Upper lobe of right lung (tissue), 1 donor: ENCODE results near the gene COQ8A. TPM values are rescaled to one million over a fixed set of nuclear protein-coding genes. Genes with fewer than 3 reads are reported as not detected.

Experiments
- ATAC-seq: fragments of 200-7000 bp; cut with Tn5 transposase; one replicate; pipeline ENCODE4 v1.9.1; 2020; ENCODE audit warnings: mild to moderate bottlenecking, moderate library complexity
- DNase-seq: peaks from one replicate; pipeline ENCODE4 v3.0.0-alpha.2; 2020
- H3K27ac ChIP-seq: fragments of 200-600 bp; one replicate; pipeline ENCODE4 v1.8.0; 2022
- H3K27me3 ChIP-seq: fragments of 200-600 bp; one replicate; pipeline ENCODE4 v1.8.0; 2022; ENCODE audit warnings: mild to moderate bottlenecking
- H3K36me3 ChIP-seq: fragments of 200-600 bp; one replicate; pipeline ENCODE4 v1.8.0; 2022
- H3K4me1 ChIP-seq: fragments of 200-600 bp; one replicate; pipeline ENCODE4 v1.8.0; 2022
- H3K4me3 ChIP-seq: fragments of 200-600 bp; one replicate; pipeline ENCODE4 v1.8.0; 2022; ENCODE audit warnings: mild to moderate bottlenecking
- H3K9me3 ChIP-seq: fragments of 200-600 bp; one replicate; pipeline ENCODE4 v1.8.0; 2022
- CTCF ChIP-seq: fragments of 200-600 bp; IDR thresholded peaks from one replicate; pipeline ENCODE4 v1.8.0; 2022; ENCODE audit warnings: antibody characterized with exemption
- intact Hi-C: fragments of 100-400 bp; cut with DNase I; formaldehyde crosslinking; loops from one replicate; pipeline ENCODE4 v1.11.0; 2022
- total RNA-seq: library from RNA; stranded (reverse); fragmentation: NEBNext Ultra II Directional; extraction: Animal tissue kit (Norgen Biotek cat#: 25700); gene quantifications from one replicate; pipeline ENCODE4 v1.2.1, GENCODE V29; 2021
- donor health status: DM: no; HTN: yes; CAD: no; lungs with severe emphysema.

Gene COQ8A
- total RNA-seq, 1 donor from 2014 or later, result 30.6 TPM

- intact Hi-C loops, result no loop called here
- Histone ChIP-seq H3K4me1 (no peaks in the 10 kb centered on the region), H3K36me3 (peaks cover 54% of the 10 kb centered on the region), H3K27ac (no peak overlapping the region), H3K27me3 (no peaks in the 10 kb centered on the region), H3K4me3 (no peak overlapping the region), H3K9me3 (no peaks in the 10 kb centered on the region)
- no peak for TF ChIP-seq CTCF
- DNase-seq (no peak), ATAC-seq (no peak)
Observed at GRCh38 chr1:226892524-226892875, 47.6 kb upstream of the COQ8A start.

- no peaks in the 10 kb centered on the region for H3K27me3 ChIP-seq
Observed at GRCh38 chr1:226893936-226894335, 46.2 kb upstream of the COQ8A start.

GRCh38 chr1:226894826-226895225 lies 45.3 kb upstream of the COQ8A start:
- intact Hi-C loops, result no loop called here
- Histone ChIP-seq H3K27me3 (no peaks in the 10 kb centered on the region), H3K36me3 (peaks cover 37% of the 10 kb centered on the region), H3K4me1 (no peaks in the 10 kb centered on the region), H3K4me3 (no peak overlapping the region), H3K9me3 (no peaks in the 10 kb centered on the region), H3K27ac (no peak overlapping the region)
- DNase-seq, result no peak
- ATAC-seq, result no peak
- TF ChIP-seq CTCF, result no peak

More at GRCh38 chr1:226893936-226894335, 46.2 kb upstream of the COQ8A start:
- no peaks in the 10 kb centered on the region for H3K9me3 ChIP-seq
- intact Hi-C loops, result no loop called here
- H3K36me3 ChIP-seq, result peaks cover 39% of the 10 kb centered on the region
- no peak overlapping the region for H3K4me3 ChIP-seq
- no peak overlapping the region for H3K27ac ChIP-seq
- H3K4me1 ChIP-seq, result no peaks in the 10 kb centered on the region
- DNase-seq, result no peak
- ATAC-seq, result no peak
- TF ChIP-seq CTCF, result no peak

- no peak overlapping the region for H3K27ac ChIP-seq
- no peaks in the 10 kb centered on the region for H3K27me3 ChIP-seq
- peaks cover 30% of the 10 kb centered on the region for H3K36me3 ChIP-seq
- H3K4me3 ChIP-seq, result no peak overlapping the region
- DNase-seq (no peak), ATAC-seq (no peak)
- TF ChIP-seq CTCF, result no peak
- intact Hi-C loops, result no loop called here
- H3K4me1 ChIP-seq, result no peaks in the 10 kb centered on the region
- no peaks in the 10 kb centered on the region for H3K9me3 ChIP-seq
Observed at GRCh38 chr1:226895644-226896043, 44.5 kb upstream of the COQ8A start.

GRCh38 chr1:226898246-226898645 lies 41.8 kb upstream of the COQ8A start:
- no peak for ATAC-seq
- Histone ChIP-seq H3K4me3 (no peak overlapping the region), H3K9me3 (no peaks in the 10 kb centered on the region), H3K27ac (no peak overlapping the region), H3K4me1 (no peaks in the 10 kb centered on the region), H3K27me3 (no peaks in the 10 kb centered on the region), H3K36me3 (peaks cover 25% of the 10 kb centered on the region)
- DNase-seq, result no peak
- intact Hi-C loops, result no loop called here
- no peak for TF ChIP-seq CTCF

GRCh38 chr1:226901421-226901820 lies 38.7 kb upstream of the COQ8A start:
- DNase-seq, result no peak
- Histone ChIP-seq H3K4me3 (no peak overlapping the region), H3K9me3 (no peaks in the 10 kb centered on the region), H3K36me3 (peaks cover 6% of the 10 kb centered on the region), H3K4me1 (no peaks in the 10 kb centered on the region), H3K27ac (no peak overlapping the region), H3K27me3 (no peaks in the 10 kb centered on the region)
- ATAC-seq, result no peak
- intact Hi-C loops, result no loop called here
- no peak for TF ChIP-seq CTCF
